ENCODE measurements around the gene SEL1L. TPM values are rescaled to one million over a fixed set of nuclear protein-coding genes. Genes with fewer than 3 reads are reported as not detected.

SEL1L gene
- total and polyA plus RNA-seq, 2 of the 13 experiments (the other 11 are each of a cell fraction or from before 2014, with no cell fraction given): 15.3 to 61.0 TPM

- H3K4me1 ChIP-seq (ENCODE audit: insufficient read depth, low read length): peaks cover 22% of the 10 kb centered on the region
- peak overlapping the region; percentile 63 to 84 (median 71) for H3K4me3 ChIP-seq (replicated peaks in 1 of 3; ENCODE audit: insufficient read depth in 1 of 3, low read depth in 2 of 3, low read length in 3 of 3)
- no peaks in the 10 kb centered on the region for H3K9me3 ChIP-seq (ENCODE audit: low read length)
- H3K4me2 ChIP-seq (ENCODE audit: low read depth, low read length): peak overlapping the region; percentile 94
- no peaks in the 10 kb centered on the region for H3K36me3 ChIP-seq (replicated peaks in 1 of 2; ENCODE audit: control insufficient read depth in 1 of 2, insufficient read depth in 2 of 2, low read length in 2 of 2)
- DNase-seq (ENCODE audit: low spot score) (no peak), ATAC-seq (no peak), FAIRE-seq (no peak)
- H3K27ac ChIP-seq (ENCODE audit: extremely low read length, insufficient read depth, low read length): peak overlapping the region; percentile 56
- no peaks in the 10 kb centered on the region; a peak in 1 of 5 replicates for H3K27me3 ChIP-seq (ENCODE audit: control insufficient read depth in 1 of 2, insufficient read depth in 2 of 2, low read length in 2 of 2)
- H4K20me1 ChIP-seq (ENCODE audit: insufficient read depth, low read length): no peaks in the 10 kb centered on the region
- ChIA-PET CTCF (ENCODE audit: low intra/inter-chr PET ratio, low total read pairs) (no interaction called here), POLR2A (interaction anchor here (0.6 to 2.5 kb wide), 9 partner anchors 15 to 216 kb away, joined by 3 to 14 read pairs (median 3); partner anchors contain the start of genes GTF2A1 and SEL1L)
- TF ChIP-seq ELF4 (CRISPR knock-in tag; IDR thresholded peaks at IDR 0.05; ENCODE audit: borderline replicate concordance): no peak
- TF ChIP-seq ZHX1 (CRISPR knock-in tag; IDR thresholded peaks at IDR 0.05; ENCODE audit: low read depth): no peak
- TF ChIP-seq U2AF1 (optimal IDR thresholded peaks at IDR 0.05; ENCODE audit: low read depth, low read length): no peak
- no peak for TF ChIP-seq FOXO1 (CRISPR knock-in tag; IDR thresholded peaks at IDR 0.05)
- TF ChIP-seq SALL1 (CRISPR knock-in tag; IDR thresholded peaks at IDR 0.05): no peak
- no peak for TF ChIP-seq THAP11 (CRISPR knock-in tag; IDR thresholded peaks at IDR 0.05)
- no peak for TF ChIP-seq ZNF234 (CRISPR knock-in tag; conservative IDR thresholded peaks at IDR 0.05)
- TF ChIP-seq SOX13 (IDR thresholded peaks at IDR 0.05): no peak
- no peak for TF ChIP-seq SOX13 (CRISPR knock-in tag; conservative IDR thresholded peaks at IDR 0.05 in 1 of 2, IDR thresholded peaks at IDR 0.05 in 1 of 2)
- no peak for TF ChIP-seq ZNF616 (CRISPR knock-in tag; IDR thresholded peaks at IDR 0.05; ENCODE audit: low read depth)
- TF ChIP-seq JUND (CRISPR knock-in tag; IDR thresholded peaks at IDR 0.05): no peak
- no peak for TF ChIP-seq MAZ (IDR thresholded peaks at IDR 0.05; ENCODE audit: borderline replicate concordance, low read depth, low read length)
- TF ChIP-seq MAZ (CRISPR knock-in tag; IDR thresholded peaks at IDR 0.05; ENCODE audit: low read depth): no peak
- TF ChIP-seq HMGXB4 (CRISPR knock-in tag; IDR thresholded peaks at IDR 0.05; ENCODE audit: borderline replicate concordance in 1 of 2, low read depth in 1 of 2): no peak
- TF ChIP-seq PHF21A (CRISPR knock-in tag; IDR thresholded peaks at IDR 0.05): no peak
- no peak for TF ChIP-seq SPEN (CRISPR knock-in tag; IDR thresholded peaks at IDR 0.05; ENCODE audit: low read depth)
- no peak for TF ChIP-seq PHF5A (CRISPR knock-in tag; IDR thresholded peaks at IDR 0.05; ENCODE audit: low read depth, unreplicated experiment)
- TF ChIP-seq ARNT2 (CRISPR knock-in tag; IDR thresholded peaks at IDR 0.05; ENCODE audit: low read depth): no peak
- TF ChIP-seq TBX2 (CRISPR knock-in tag; IDR thresholded peaks at IDR 0.05; ENCODE audit: borderline replicate concordance): no peak
- TF ChIP-seq KAT7 (CRISPR knock-in tag; IDR thresholded peaks at IDR 0.05; ENCODE audit: borderline replicate concordance): no peak
- no peak for TF ChIP-seq ADNP (CRISPR knock-in tag; IDR thresholded peaks at IDR 0.05)
- in situ Hi-C loops (cut with HindIII; ENCODE audit: extremely low pct_ligation_motif_present, low pct_unique_long_range_greater_than_20kb): no loop called here
- intact Hi-C loops (cut with micrococcal nuclease; ENCODE audit: unreplicated experiment): loop anchor here (1.0 kb wide), 2 partner anchors 132 to 166 kb away; no protein-coding TSS in a partner anchor
- 12% methylated on average over 6 of the region's 6 CpGs for WGBS (ENCODE audit: low lambda C conversion rate)
- H3K79me2 ChIP-seq (ENCODE audit: insufficient read depth, low read length): no peaks in the 10 kb centered on the region
- H3K9ac ChIP-seq (ENCODE audit: insufficient read depth, low read depth, low read length): peak overlapping the region; percentile 56
- peak overlapping the region; percentile 74 for H2AFZ ChIP-seq (ENCODE audit: low read length)
- no TSS peak for BruUV-seq (replicated peaks)
Measured at GRCh38 chr14:81435048-81435390, 98.6 kb downstream of the SEL1L start.
